PC-9 (cell line): ENCODE data around the gene UBE2Q2.

Experiments
- CTCF ChIP-seq: fragments of 200-600 bp; sonication (generic); conservative IDR thresholded peaks from 2 replicates; pipeline ENCODE4 v1.6.1; 2017; ENCODE audit warnings: mixed run types, antibody characterized with exemption, mild to moderate bottlenecking, moderate library complexity
- EZH2 ChIP-seq: fragments of 200-600 bp; sonication (generic); IDR thresholded peaks from 2 replicates; pipeline ENCODE4 v1.8.0; 2017; ENCODE audit warnings: antibody characterized with exemption, low read depth

- TF ChIP-seq CTCF: no peak
- TF ChIP-seq EZH2: no peak
These were observed 76.8 kb downstream of the UBE2Q2 start for GRCh38 chr15:75920079-75920478.
